NB4 (cell line): ENCODE data around the gene RELL2.

Experiments used
- CTCF ChIP-seq: IDR thresholded peaks from one replicate; pipeline ENCODE4 v1.5.1; 2012; ENCODE audit warnings: low read depth, low read length
- MAX ChIP-seq: IDR thresholded peaks from 2 replicates; pipeline ENCODE4 v1.6.1; 2011; ENCODE audit warnings: low read depth, low read length
- MYC ChIP-seq: IDR thresholded peaks from 2 replicates; pipeline ENCODE4 v1.6.1; 2011; ENCODE audit warnings: low read depth, low read length
- POLR2A ChIP-seq: IDR thresholded peaks from 2 replicates; pipeline ENCODE4 v1.6.1; 2011; ENCODE audit warnings: mild to moderate bottlenecking; ENCODE audit not compliant: insufficient read length; ENCODE audit errors: extremely low read depth

- TF ChIP-seq CTCF, result no peak
- TF ChIP-seq POLR2A, result no peak
- TF ChIP-seq MAX, result no peak
- no peak for TF ChIP-seq MYC
These were observed 39.4 kb upstream of the RELL2 start for GRCh38 chr5:141597394-141597793.
